Measurements from ENCODE around the gene MACROD2.

GRCh38 chr20:14643556-14643955 lies 648.2 kb downstream of the MACROD2 start:
- TF ChIP-seq EZH2 (IDR thresholded peaks at IDR 0.05; ENCODE audit: insufficient read depth, low read length) (no peak), CTCF (IDR thresholded peaks at IDR 0.05; ENCODE audit: insufficient read depth, low read depth, low read length) (no peak)
